NCI-H146 treated with DMSO at 0.1 percent for 48 hours (cell line): ENCODE measurements around the gene CSHL1.

Source experiments
- DNase-seq: peaks from one replicate; lab custom pipeline; 2025; ENCODE audit not compliant: unreplicated experiment; lab: John Stamatoyannopoulos, UW

The CSHL1 gene

DNA sequence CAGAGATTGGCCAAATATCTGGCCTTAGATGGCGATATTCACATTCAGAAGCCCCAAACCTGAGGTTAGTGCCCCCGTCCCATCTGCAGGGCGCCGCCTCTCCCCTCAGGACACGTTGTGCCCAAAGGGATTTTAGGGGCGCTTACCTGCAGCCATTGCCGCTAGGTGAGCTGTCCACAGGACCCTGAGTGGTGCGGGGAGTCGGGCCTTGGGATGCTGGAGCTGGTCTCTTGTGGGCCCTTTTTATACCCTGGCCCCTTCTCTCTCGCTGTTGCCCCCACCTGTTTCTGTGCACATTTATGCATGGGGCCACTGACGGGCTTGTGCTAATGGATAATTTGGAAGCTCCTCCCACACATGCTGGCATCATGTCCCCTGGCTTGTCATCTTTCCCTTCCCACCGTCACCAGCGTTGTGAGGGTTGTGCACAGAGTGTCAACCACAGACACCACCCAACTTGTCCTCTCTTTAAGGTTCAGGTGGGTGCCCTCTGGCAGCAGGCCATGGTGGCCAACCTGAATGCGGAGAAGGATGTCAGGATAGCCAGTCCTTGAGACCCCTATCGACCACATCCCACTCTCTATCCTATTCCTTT, at the start of gene CSHL1:
TSS of gene CSHL1 (minus strand) at position 218 of the 595 bp plus-strand sequence. CDS start at position 156, 62 bp downstream.
- DNase-seq = no peak

DNA sequence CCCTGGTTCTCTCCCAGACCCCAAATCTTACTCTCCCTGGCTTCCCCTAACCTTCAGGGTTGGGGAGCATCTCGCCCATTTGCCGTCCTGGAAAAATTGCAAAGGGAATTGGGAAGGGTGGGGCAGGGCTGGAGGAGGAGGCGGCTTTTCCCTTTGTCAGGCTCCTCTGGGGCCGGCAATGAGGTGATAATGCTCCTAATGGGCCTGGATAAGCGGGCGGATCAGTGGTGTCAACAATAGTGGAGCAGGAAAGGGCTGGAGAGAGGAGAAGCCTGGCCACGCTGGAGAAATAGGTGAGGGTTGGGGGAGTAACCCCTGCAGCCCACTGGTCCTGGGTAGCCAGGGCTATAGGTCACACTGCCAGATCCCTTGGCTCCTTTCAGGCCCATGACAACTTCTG, 49.4 kb upstream of the CSHL1 start:
- DNase-seq = no peak

DNA sequence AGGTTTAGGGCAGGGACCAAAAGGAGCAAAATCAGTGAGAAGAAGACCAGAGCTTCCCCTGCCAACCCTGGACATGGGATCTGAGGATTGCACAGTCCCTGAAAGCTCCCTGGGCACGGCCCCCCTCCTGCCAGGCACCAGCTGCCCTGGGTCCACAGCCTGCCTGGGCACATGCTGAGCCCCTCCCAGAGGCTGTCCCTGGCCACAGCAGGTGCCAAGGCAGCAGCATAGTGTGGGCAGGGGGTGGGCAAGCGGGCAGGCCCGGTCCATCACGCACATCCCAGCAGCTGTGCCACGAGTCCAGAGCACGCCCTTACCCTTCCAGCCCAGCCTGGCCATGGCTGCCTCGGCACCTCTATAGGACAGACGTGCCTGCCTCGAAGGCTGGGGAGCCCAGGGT, 48.9 kb upstream of the CSHL1 start:
- no peak for DNase-seq

DNA sequence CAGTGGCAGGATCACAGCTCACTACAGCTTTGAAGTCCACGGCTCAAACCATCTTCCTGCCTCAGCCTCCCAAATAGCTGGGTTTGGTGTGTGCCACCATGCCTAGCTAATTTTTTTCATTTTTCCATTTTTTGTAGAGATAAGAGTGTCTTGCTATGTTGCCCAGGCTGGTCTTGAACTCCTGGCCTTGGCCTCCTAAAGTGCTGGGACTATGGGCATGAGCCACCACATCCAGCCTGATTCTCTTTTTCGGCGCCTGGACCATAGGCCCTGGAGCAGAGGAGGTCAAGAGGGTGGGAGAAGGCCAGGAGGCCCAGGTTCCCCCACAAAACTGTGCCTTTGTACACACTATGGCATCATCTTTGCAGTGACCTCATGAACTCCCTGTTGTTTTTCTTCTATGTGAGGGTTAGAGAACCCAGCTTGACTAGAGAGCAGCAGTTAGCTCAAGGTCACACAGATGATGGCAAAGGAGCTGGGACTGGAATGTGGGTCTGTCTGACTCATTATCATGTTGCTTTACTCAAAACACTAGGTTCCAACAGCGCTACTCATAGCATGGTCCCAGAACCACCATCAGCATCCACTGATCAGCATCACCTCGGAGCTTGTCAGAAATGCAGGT, 45.4 kb upstream of the CSHL1 start:
- no peak for DNase-seq

DNA sequence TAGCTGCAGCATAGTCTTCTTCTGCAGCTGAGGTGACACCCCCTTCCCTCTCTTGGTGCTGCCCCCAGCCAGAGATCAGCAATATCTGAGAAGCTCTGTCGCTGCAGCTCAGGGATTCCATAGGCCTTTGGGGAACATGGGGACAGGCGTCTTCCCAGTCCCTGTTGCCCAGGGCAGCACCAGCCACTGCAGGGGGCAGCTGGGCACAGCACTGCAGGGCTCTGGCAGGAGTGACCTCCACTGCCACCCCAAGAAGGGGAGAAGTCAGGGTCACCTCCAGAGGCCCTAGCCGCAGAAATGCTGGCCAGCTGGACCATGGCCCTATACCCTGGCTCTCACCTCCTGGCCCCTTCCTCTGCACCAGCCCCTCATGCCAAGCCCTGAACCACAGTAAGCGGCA, 44.7 kb upstream of the CSHL1 start:
- DNase-seq = no peak

DNA sequence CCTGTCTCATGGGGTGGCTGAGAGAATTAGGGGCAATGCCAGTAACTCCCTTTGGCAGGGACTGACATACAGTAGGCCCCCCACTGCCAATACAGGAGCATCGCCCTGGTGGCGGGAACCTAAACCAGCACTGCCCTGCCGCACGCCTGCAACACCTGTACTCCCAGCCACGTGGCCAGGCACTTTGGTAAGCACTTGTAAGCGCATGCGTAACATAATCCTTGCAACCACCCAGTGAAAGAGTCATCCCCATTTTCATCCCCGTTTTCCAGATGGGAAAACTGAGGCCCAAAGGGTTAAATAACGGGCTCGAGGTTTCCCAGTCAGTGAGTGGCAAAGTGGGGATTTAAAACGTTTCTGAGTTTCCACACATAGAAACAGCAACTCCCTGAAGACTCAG, 44.2 kb upstream of the CSHL1 start:
- no peak for DNase-seq

DNA sequence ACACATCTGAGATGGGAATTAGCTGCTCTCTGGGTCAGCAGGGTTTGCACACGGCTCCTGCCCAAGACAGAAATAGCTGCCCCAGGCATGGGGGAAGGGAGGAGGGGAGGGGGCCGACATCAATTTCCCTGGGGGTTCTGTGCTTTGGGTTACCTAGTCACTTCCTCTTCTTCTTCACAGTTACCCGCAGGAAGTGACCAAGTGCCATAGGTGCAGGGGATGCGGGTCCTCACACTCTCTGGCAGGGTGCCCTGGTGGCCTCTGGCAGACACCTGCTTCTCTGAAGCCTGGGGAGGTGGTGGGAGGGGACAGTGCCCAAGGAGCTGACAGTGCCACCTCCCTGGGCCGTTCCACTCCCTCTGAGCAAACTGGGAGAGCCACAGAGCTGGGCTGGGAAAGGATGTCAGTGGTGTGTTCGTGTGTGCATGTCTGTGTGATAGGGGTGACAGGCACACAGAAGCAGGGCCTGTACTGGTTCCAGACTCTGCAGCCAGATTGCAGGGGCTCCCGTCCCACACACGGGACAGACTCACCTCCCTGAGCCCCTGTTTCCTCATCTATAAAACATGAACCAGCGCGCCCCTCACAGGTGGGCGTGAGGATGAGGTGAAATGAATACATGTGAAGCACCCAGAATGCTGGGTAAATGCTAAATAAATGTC, 43.5 kb upstream of the CSHL1 start:
- DNase-seq = no peak

DNA sequence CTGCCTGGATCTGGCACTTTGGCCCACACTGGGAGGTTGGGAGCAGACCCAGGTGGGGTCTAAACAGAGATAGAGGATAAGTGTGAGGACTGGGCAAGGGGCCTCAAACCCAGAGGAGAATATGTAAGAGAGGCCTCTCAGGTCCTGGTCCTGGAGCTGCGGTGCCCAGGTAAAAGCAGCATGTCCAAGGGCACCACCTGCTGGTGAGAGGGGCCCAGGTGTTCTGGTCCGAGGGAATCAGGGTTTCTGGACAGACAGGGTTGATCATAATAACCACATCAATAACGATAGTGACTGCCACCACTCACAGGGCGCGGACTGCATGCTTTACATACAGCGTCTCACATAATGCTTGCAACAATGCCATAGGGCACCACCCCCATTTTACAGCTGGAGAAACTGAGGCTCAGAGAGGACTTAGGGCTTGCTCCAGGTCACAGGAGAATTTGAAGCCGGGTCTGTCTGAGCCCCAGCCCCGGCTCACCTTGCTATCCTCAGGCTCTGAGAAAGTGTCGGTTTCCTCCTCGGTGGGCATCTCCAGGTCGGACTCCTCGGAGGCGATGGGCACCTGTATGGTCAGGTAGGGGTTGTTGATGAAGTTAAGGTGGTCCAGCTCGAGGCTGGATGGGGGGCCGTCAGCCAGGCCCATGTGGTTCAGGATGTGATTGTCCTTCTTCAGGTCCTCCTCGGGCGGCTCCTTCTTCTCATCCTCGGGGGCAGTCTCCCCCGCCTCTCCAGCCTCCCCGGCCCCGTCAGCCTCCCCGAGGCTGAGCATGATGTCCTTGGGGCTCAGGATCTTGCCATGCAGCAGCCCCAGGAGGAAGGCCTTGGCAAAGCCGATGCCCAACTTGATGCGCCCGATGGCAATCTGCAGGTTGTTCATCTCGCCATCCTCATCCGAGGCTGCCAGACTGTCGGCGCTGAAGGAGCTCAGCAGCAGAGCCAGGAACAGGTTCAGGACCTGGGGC, 40.2 kb upstream of the CSHL1 start:
- no peak for DNase-seq

DNA sequence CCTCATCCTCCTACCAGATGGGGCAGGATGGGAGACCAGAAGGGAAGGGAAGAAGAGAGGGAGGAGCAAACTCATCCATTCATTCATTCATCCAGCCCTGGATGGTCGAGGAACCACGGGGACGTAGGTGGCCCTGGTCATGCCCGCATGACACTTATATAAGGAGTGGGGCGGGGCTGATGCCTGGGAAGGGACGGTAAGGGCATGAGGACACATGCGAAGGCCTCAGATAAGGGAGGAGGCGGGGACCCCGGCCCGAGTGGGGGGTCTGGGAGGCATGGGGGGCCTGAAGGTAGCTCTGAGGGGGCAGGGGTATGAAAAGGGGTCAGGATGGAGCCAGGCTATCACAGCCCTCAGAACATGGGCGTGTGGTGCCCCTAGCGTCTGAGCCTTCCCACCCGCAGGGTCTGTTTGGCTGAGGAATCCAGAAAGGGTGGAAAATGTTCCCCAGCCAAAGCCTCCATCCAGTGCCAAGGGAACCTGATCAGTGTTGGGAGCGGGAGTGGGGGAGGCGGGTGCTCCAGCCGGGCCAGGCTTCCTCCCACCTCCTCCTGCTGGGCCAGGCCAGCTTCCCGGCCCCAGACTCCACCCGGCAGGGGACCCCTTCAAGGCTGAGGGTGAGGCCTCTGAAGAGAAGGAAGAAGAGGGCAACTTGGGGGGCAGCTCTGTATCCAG, 38.7 kb upstream of the CSHL1 start:
- DNase-seq = no peak

DNA sequence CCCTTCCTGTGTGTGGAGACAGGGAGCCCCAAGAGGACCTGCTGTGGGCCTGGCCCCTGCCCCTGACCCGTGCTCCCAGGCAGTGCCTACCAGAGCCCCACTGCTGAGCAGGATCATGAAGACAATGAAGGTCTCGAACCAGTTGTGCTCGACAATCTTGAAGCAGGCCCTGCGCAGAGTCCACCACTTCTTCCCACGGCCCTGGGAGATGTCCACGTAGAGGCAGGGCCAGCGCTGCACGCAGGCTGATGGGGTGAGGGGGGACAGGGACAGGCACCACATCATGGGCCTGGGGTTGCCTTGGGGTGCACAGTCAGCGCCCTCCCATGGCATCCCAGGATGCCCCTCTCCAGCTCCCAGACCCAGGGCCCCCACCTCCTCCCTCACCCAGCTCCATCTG, 37.5 kb upstream of the CSHL1 start:
- no peak for DNase-seq

DNA sequence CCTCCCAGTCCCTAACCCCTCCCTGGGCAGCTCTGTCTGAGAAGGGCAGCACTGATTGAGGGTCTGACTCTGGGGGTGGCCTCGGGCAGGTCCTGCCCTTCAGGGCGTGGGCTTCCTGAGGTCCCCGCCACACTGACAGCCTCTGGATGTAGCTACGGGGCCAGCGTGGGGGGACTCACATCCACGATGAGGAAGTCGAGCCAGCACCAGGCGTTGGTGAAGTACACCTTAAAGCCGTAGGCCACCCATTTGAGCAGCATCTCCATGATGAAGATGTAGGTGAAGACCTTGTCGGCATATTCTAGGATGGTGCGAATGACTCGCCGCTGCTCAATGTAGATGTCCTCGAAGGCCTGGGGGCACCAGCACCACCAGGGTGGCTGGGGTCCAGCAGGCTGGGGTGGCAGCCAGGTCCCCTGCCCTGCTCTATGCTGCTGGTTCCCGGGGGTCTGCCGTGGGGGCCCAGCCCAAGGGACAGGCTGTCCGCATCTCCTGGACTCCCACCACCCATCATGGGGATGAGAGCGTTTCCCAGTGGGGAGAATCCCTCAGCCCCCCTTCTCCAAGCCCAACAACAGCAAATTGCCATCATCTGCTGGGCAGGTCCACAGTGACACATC, 36.8 kb upstream of the CSHL1 start:
- no peak for DNase-seq

DNA sequence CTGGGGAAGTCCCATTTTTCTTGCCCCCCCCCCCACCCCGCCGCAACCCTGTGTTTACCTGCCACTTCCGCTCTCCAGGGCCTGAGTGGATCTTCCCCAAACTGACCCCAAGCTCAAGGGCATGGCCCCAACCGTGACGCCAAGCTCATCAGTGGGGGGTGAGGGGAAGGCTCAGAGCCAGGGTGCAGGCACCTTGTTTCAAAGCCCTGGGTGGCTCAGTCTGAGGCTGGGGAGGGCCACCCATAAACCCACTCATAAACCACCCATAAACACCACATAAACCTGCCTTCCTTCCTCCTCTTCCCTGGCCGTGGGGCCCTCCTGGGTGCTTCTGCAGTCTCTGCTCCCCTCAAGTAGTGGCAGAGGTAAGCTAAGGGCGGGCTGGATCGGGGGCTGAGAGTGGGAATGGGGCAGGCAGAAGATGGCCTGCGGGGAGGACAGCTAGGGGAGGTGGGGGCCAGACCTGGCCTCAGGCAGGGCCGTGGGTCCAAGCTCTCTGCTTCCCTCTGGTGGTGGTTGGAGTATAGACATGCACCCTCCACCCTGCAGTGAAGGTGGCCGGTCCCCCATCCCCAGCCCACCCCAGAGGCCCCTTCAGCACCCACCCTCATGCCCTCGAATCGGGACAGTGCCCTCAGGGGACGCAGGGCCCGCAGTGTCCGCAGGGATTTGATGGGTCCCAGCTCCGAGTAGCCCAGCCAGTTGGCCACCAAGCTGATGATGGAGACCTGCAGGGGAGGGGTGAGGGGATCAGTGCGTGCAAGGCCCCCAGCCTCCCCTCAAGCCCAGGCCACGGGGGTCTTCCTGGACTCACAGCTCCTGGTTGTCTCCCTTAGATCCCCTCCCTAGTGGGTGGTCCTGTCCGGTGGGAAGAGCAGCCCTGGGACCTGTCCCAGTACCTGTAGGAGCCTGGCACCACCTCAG, 35.6 kb upstream of the CSHL1 start:
- peak; percentile 11 for DNase-seq

DNA sequence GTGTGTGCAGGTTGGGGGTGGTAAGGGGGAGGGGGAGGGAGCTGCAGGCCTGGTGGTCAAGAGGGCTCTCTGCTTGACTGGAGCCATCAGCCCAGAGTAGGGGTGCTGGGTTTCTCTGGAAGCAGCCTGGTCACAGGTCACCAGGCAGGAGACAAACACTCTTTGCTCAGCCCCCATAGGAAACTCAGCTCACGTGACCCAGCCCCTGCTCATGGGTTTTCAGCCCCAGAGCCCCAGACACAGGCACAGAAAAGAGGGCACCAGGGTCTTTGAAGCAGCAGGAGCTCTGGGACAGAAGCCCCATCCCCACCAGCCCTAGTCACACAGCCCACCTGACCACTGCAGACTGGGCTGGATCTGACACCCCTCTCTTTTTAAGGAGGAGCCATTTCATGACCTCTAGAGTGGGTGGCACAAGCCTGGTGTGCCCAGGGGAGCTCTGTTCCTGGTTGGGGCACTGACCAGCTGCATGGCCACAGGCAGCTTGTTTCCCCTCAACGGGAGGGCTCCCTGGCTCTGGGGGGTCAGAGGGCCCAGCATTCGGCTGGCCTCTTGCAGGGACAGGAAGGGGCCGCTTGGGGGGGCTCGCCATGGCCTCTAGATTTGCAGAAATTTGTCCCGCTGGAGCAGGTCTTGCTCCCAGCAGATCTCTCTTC, 34.9 kb upstream of the CSHL1 start:
- DNase-seq = no peak

DNA sequence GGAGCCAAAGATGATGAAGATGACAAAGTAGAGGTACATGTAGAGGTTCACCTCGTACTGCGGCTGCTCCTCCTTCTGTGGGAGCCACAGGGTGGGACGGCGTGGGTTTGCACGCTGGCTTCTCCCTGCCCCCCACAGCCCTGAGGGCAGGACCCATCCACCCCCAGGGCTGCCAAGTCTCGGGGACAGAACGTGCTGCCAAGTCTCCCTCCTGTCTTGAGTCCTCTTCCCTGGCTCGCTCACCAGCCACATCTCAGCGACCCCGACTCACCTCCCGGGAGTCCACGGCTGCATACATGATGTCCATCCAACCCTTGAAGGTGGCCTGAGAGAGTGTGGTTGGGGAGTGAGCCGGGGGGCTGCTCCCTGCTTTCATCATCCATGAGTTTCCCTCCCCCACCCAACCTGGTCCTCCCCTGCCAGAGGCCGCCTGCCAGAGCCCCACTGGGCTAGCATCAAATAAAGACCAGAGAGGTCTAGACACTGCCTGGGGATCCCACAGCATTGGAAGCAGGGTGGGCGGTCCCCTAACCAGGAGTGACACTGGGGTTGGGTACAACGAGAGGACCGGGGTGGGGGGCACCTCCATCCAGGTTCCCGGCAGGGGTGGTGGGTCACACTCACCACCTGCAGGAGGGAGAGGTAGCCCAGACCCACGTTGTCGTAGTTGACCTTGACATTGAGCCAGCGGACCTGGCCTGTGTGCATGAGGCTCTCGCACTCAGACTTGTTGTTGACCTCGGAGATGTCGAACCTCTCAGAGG, 33.9 kb upstream of the CSHL1 start:
- DNase-seq = no peak

DNA sequence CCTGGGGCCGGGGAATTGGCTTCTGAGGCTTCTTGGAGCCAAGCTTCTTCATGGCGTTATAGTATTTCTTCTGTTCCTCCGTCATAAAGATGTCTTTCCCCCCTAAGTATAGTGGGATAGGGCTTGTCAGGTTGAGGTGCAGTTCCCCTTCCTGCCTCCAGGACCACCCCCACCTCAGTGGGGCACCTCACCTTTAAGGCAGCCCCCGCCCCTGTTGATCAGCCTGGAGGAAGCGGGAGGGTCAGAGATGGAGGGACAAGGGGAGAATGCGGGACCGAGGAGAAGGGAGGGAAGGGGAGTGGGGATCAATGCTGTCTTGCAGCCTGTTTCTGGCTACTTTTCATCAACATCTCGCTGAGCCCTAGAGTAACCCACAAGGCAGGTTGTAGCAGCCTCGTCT, 32.7 kb upstream of the CSHL1 start:
- DNase-seq = no peak

DNA sequence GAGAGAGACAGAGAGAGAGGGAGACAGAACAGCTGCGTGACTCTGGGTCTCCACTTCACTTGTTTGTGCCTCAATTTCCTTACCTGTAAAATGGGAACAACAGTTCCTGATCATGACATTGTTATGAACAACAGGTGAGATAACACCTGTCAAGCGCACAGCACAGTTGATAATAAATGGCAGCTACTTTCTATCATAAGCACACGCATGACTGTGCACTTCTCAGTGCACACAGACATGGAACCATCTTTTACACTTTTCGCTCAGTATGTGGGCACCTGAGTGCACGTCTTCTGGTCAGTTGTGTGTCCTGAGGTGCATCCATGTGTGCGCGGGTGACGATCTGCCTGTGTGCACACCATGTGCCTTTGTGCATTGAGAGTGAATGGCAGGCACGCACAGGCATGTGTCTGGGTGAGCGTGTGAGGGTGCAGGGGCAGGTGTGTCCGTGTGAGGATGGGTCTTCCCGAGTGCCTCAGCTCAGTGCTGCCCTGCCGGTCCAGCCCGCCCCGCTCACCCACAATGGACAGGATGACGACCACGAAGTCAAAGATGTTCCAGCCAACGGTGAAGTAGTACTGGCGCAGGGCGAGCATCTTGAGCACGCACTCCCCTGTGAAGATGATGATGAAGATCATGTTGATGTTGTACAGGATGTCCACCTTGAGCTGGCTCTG, 31.4 kb upstream of the CSHL1 start:
- DNase-seq = no peak

DNA sequence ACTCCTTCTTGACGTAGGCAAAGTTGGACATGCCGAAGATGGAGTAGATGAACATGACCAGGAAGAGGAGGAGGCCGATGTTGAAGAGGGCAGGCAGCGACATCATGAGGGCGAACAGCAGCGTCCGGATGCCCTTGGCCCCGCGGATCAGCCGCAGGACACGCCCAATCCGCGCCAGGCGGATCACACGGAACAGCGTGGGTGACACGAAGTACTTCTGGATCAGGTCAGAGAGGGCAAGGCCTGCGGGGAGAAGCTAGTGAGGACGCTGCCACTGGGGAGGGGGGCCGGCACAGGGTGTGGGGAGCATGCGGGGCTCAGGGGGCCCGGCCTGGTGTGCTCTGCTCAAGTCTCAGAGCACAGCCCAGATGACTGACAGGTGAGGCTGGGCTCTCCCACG, 30.7 kb upstream of the CSHL1 start:
- no peak for DNase-seq

DNA sequence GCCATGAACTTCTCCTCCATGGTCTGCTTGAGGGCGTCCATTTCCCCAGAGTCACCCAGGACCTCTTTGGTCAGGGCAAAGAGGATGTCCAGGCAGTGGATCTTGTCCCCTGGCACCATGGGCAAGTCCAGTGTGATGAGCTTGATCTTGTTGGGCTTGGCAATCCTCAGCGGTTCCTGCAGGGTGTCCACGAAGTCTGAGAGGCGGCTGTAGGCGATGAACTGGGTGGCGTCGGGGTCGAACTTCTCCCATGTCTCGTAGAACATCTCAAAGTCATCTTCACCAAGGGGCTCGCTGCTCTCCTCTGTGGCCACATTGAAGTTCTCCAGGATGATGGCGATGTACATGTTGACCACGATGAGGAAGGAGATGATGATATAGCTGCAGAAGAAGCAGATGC, 30.1 kb upstream of the CSHL1 start:
- no peak for DNase-seq
